Parathyroid adenoma (tissue), 2 donors: ENCODE results near the gene MEX3A.
A peak's percentile ranks its signal among the peaks of the same experiment; 100 is the strongest.

Source experiments
- H2AFZ ChIP-seq: fragments of 300-600 bp; sonication (generic); one replicate; pipeline ENCODE4 v1.7.0; 2017; ENCODE audit warnings: antibody characterized with exemption, mild to moderate bottlenecking
- H3K27ac ChIP-seq: fragments of 300-600 bp; sonication (generic); one replicate; pipeline ENCODE4 v1.7.0; 2017
- H3K27me3 ChIP-seq: fragments of 300-600 bp; sonication (generic); one replicate; pipeline ENCODE4 v1.7.0; 2017; ENCODE audit warnings: low read length; ENCODE audit not compliant: control insufficient read depth, insufficient read depth
- H3K36me3 ChIP-seq: fragments of 300-600 bp; sonication (generic); one replicate; pipeline ENCODE4 v1.7.0; 2017; ENCODE audit warnings: low read length; ENCODE audit not compliant: control insufficient read depth, insufficient read depth
- H3K4me1 ChIP-seq: fragments of 300-600 bp; sonication (generic); one replicate; pipeline ENCODE4 v1.7.0; 2017; ENCODE audit warnings: control low read depth
- H3K4me2 ChIP-seq: fragments of 300-600 bp; sonication (generic); one replicate; pipeline ENCODE4 v1.7.0; 2017; ENCODE audit warnings: low read length
- H3K4me3 ChIP-seq: fragments of 300-600 bp; sonication (generic); one replicate; pipeline ENCODE4 v1.7.0; 2017; ENCODE audit warnings: low read depth, low read length
- H3K79me2 ChIP-seq: fragments of 300-600 bp; sonication (generic); one replicate; pipeline ENCODE4 v1.7.0; 2017; ENCODE audit warnings: control low read depth
- H3K9ac ChIP-seq: fragments of 300-600 bp; sonication (generic); one replicate; pipeline ENCODE4 v1.7.0; 2017; ENCODE audit warnings: mild to moderate bottlenecking
- H3K9me3 ChIP-seq: fragments of 300-600 bp; sonication (generic); one replicate; pipeline ENCODE4 v1.7.0; 2017; ENCODE audit warnings: low read length; ENCODE audit not compliant: control insufficient read depth
- CTCF ChIP-seq: fragments of 300-600 bp; sonication (generic); IDR thresholded peaks from one replicate; pipeline ENCODE4 v1.7.0; 2017; ENCODE audit warnings: antibody characterized with exemption, mild to moderate bottlenecking
- donor health status: primary hyperparathyroidism.

The MEX3A gene

DNA sequence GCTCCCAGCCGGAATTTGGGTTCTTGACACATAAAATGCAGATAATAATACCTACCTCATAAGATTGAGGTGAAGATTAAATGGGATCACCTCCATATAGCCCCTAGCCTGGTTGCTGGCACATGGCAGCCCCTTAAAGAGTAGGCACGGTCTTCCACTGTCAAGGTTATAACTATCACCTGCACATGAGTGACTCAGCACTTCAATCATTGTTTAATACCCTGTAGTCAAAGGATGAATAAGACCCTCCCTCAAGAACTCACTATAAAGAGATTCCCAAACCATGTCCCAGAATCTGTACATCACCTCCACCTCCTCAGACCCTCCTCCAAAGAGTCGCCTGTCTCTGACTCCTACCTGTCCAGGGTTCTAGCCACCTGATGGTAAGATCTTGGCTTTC is 25.8 kb upstream of the MEX3A start:
- no peaks in the 10 kb centered on the region for H3K9me3 ChIP-seq
- no peak for TF ChIP-seq CTCF
- no peaks in the 10 kb centered on the region for H3K27me3 ChIP-seq
- no peaks in the 10 kb centered on the region for H3K79me2 ChIP-seq
- no peak overlapping the region for H3K9ac ChIP-seq
- no peak overlapping the region for H3K27ac ChIP-seq
- H3K4me2 ChIP-seq = no peak overlapping the region
- H3K4me1 ChIP-seq = peaks cover 25% of the 10 kb centered on the region
- H2AFZ ChIP-seq = no peak overlapping the region
- no peak overlapping the region for H3K4me3 ChIP-seq
- no peaks in the 10 kb centered on the region for H3K36me3 ChIP-seq

DNA sequence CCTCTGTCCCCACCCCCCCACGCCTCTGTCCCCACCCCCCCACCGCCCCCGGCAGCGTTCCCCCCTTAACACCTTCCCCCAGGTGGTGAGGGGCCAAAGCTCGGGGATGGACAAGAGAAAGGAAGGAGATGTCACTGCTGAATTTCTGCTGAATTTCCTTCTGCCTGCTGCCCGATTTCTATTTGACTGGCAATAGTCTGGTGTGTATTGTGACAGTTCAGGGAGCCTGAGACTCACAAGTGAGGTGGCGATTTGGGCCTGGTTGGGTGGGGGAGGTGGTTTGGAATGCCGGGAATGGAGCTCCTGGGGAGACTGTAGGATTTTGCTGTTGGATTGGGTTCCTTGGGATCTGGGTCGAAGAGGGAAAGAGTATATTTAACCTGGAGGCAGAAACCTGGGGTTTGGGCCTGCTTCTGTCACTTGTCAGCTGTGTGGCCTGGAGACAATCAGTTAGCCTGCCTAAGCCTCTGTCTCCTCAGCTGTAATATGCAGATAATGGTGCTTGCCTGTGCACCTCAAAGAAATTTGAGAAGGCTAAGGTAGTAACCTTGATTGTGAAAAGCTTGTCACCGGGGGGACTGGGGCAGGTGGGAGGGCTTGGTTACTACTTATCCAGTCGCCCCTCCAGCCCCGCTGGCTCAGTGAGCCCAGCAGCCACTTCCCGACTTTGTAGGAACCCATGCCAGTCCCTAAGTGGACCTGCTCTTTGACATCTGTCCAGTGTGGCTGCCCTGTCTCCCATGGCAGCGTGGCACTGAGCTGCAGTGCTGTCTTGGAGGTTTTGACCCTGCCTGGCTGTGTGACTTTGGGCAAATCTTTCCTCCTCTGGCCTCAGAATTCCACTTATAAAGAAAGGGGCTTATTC is 24.6 kb upstream of the MEX3A start:
- Histone ChIP-seq H3K36me3 (no peaks in the 10 kb centered on the region), H3K27ac (peak overlapping the region; percentile 96), H3K27me3 (no peaks in the 10 kb centered on the region), H3K4me2 (peak overlapping the region; percentile 43), H2AFZ (peak overlapping the region; percentile 79), H3K4me1 (peaks cover 25% of the 10 kb centered on the region), H3K9ac (no peak overlapping the region), H3K79me2 (no peaks in the 10 kb centered on the region), H3K4me3 (peak overlapping the region; percentile 11), H3K9me3 (no peaks in the 10 kb centered on the region)
- TF ChIP-seq CTCF = no peak

GRCh38 chr1:156104861-156105832 is 22.9 kb upstream of the MEX3A start:
- Histone ChIP-seq H3K4me2 (peak overlapping the region; percentile 76), H3K4me1 (peaks cover 22% of the 10 kb centered on the region), H2AFZ (peak overlapping the region; percentile 66), H3K36me3 (no peaks in the 10 kb centered on the region), H3K9ac (peak overlapping the region; percentile 5), H3K4me3 (peak overlapping the region; percentile 45), H3K79me2 (no peaks in the 10 kb centered on the region), H3K9me3 (no peaks in the 10 kb centered on the region), H3K27me3 (no peaks in the 10 kb centered on the region), H3K27ac (peak overlapping the region; percentile 93)
- TF ChIP-seq CTCF = no peak

GRCh38 chr1:156104065-156104810 is 22.0 kb upstream of the MEX3A start:
- no peaks in the 10 kb centered on the region for H3K36me3 ChIP-seq
- no peaks in the 10 kb centered on the region for H3K79me2 ChIP-seq
- no peaks in the 10 kb centered on the region for H3K27me3 ChIP-seq
- TF ChIP-seq CTCF = no peak
- peak overlapping the region; percentile 93 for H3K27ac ChIP-seq
- peak overlapping the region; percentile 43 for H3K4me2 ChIP-seq
- H3K9me3 ChIP-seq = no peaks in the 10 kb centered on the region
- peaks cover 22% of the 10 kb centered on the region for H3K4me1 ChIP-seq
- peak overlapping the region; percentile 45 for H2AFZ ChIP-seq
- no peak overlapping the region for H3K9ac ChIP-seq
- H3K4me3 ChIP-seq = peak overlapping the region; percentile 23
